Panc1 (cell line): Measurements from ENCODE around the gene EEF1AKMT3. TPM values are rescaled to one million over a fixed set of nuclear protein-coding genes. Genes with fewer than 3 reads are reported as not detected.

Experiments
- ATAC-seq: fragments of 200-7000 bp; cut with Tn5 transposase; 2 replicates; pipeline ENCODE4 v1.9.1; 2020; ENCODE audit warnings: mild to moderate bottlenecking, moderate library complexity
- BruUV-seq: library from RNA; stranded (reverse); fragments of 400-500 nt; replicated peaks from 2 replicates; lab custom pipeline; 2021; lab: Mats Ljungman, UMichigan
- CTCF ChIA-PET: fragments of 300-600 bp; sonication (Branson Sonifier 250); formaldehyde crosslinking; loops from one replicate; lab custom pipeline; 2022; ENCODE audit warnings: antibody characterized with exemption; lab: Charles Lee
- POLR2A ChIA-PET: fragments of 300-600 bp; sonication (Branson Sonifier 250); formaldehyde crosslinking; loops from one replicate; lab custom pipeline; 2022; ENCODE audit warnings: antibody characterized with exemption; lab: Charles Lee
- DNase-seq: peaks from one replicate; pipeline ENCODE4 v3.0.0-alpha.2; 2010; ENCODE audit warnings: low read depth, low spot score
- H3K27ac ChIP-seq: 2 replicates; pipeline ENCODE4 v1.5.1; 2011; ENCODE audit warnings: mild to moderate bottlenecking, low read length, inconsistent platforms
- H3K27me3 ChIP-seq: fragments of 200-500 bp; sonication (Bioruptor generic); 2 replicates; pipeline ENCODE4 v1.6.0; 2014; ENCODE audit warnings: low read length, inconsistent platforms; ENCODE audit not compliant: control insufficient read depth, insufficient read depth
- H3K36me3 ChIP-seq: fragments of 200-500 bp; sonication (Bioruptor generic); 2 replicates; pipeline ENCODE4 v1.5.1; 2014; ENCODE audit warnings: inconsistent platforms, mild to moderate bottlenecking, low read length, moderate library complexity; ENCODE audit not compliant: control insufficient read depth, insufficient read depth
- H3K4me1 ChIP-seq: 2 replicates; pipeline ENCODE4 v1.5.1; 2011; ENCODE audit warnings: inconsistent platforms, mild to moderate bottlenecking, low read length, moderate library complexity; ENCODE audit not compliant: control insufficient read depth, insufficient read depth
- H3K4me3 ChIP-seq, 2 experiments: 2 replicates each; pipeline ENCODE4 v1.5.1; 2011 to 2012; ENCODE audit warnings: low read depth in 2 of 2, low read length in 2 of 2, mild to moderate bottlenecking in 2 of 2, inconsistent platforms in 1 of 2, moderate library complexity in 1 of 2
- H3K9me3 ChIP-seq: fragments of 200-500 bp; sonication (Bioruptor generic); 2 replicates; pipeline ENCODE4 v1.5.1; 2014; ENCODE audit warnings: low read depth, mild to moderate bottlenecking, inconsistent platforms, low read length, moderate library complexity; ENCODE audit not compliant: control insufficient read depth, insufficient read depth
- CTCF ChIP-seq: fragments of 450-650 bp; IDR thresholded peaks from 2 replicates; pipeline ENCODE4 v1.5.1; 2017; ENCODE audit warnings: mild to moderate bottlenecking
- POLR2AphosphoS5 ChIP-seq: IDR thresholded peaks from 2 replicates; pipeline ENCODE4 v1.6.1; 2012; ENCODE audit warnings: mild to moderate bottlenecking, low read depth, low read length, moderate library complexity
- REST ChIP-seq, 2 experiments: IDR thresholded peaks; 2 replicates each; pipeline ENCODE4 v1.6.1; 2011 to 2012; ENCODE audit warnings: low read depth in 2 of 2, control low read depth in 1 of 2, low read length in 1 of 2, mild to moderate bottlenecking in 1 of 2, moderate library complexity in 1 of 2; ENCODE audit not compliant: insufficient read depth in 1 of 2
- SIN3A ChIP-seq: IDR thresholded peaks from 2 replicates; pipeline ENCODE4 v1.6.1; 2012; ENCODE audit warnings: low read depth, mild to moderate bottlenecking, low read length, moderate library complexity, borderline replicate concordance; ENCODE audit not compliant: insufficient read depth
- TCF7L2 ChIP-seq: IDR thresholded peaks from 2 replicates; pipeline ENCODE4 v1.6.1; 2011; ENCODE audit warnings: mild to moderate bottlenecking, low read depth, low read length, inconsistent platforms
- in situ Hi-C: cut with HindIII; loops from 2 replicates; pipeline ENCODE4 v1.10.0; 2016; ENCODE audit warnings: low sequenced_read_pairs, low pct_unique_long_range_greater_than_20kb
- intact Hi-C: fragments of 100-400 bp; cut with micrococcal nuclease; formaldehyde crosslinking; loops from one replicate; pipeline ENCODE4 v1.10.0; 2022; ENCODE audit not compliant: unreplicated experiment
- total RNA-seq: library from RNA; stranded (reverse); gene quantifications from one replicate; pipeline ENCODE4 v1.2.1, GENCODE V29; 2021; ENCODE audit not compliant: unreplicated experiment

The EEF1AKMT3 gene
- total RNA-seq, 1 experiment from 2014 or later: 7.4 TPM

- in situ Hi-C loops (no loop called here), intact Hi-C loops (no loop called here)
- DNase-seq (no peak), ATAC-seq (no peak)
- H3K4me3 ChIP-seq: no peak overlapping the region
- CTCF ChIA-PET: no interaction called here
- H3K27me3 ChIP-seq: peaks cover 11% of the 10 kb centered on the region
- H3K36me3 ChIP-seq: no peaks in the 10 kb centered on the region; the same call in 1 of the 2 replicates
- TF ChIP-seq REST (IDR thresholded peaks at IDR 0.05; ENCODE audit: insufficient read depth in 1 of 2, low read depth in 2 of 2, low read length in 1 of 2): peak; percentile 87 to 90
- TF ChIP-seq SIN3A: no peak
- no peak for TF ChIP-seq POLR2AphosphoS5
- no peak for TF ChIP-seq TCF7L2
- TF ChIP-seq CTCF: no peak
- no TSS peak for BruUV-seq
- H3K27ac ChIP-seq: no peak overlapping the region
- POLR2A ChIA-PET: no interaction called here
- H3K4me1 ChIP-seq: peaks cover 3% of the 10 kb centered on the region
- no peaks in the 10 kb centered on the region for H3K9me3 ChIP-seq
These were observed 11.9 kb upstream of the EEF1AKMT3 start for GRCh38 chr12:57760347-57760982.

GRCh38 chr12:57761391-57761998 is 10.9 kb upstream of the EEF1AKMT3 start:
- in situ Hi-C loops: no loop called here
- ChIA-PET POLR2A (no interaction called here), CTCF (no interaction called here)
- DNase-seq (no peak), ATAC-seq (no peak)
- H3K4me3 ChIP-seq: no peak overlapping the region
- no peaks in the 10 kb centered on the region; the same call in 1 of the 2 replicates for H3K36me3 ChIP-seq
- no TSS peak for BruUV-seq
- H3K4me1 ChIP-seq: peaks cover 3% of the 10 kb centered on the region
- H3K9me3 ChIP-seq: no peaks in the 10 kb centered on the region
- no peak overlapping the region for H3K27ac ChIP-seq
- no peak for TF ChIP-seq SIN3A
- TF ChIP-seq CTCF: no peak
- no peak for TF ChIP-seq REST (IDR thresholded peaks at IDR 0.05; ENCODE audit: insufficient read depth in 1 of 2, low read depth in 2 of 2, low read length in 1 of 2)
- TF ChIP-seq POLR2AphosphoS5: no peak
- no peak for TF ChIP-seq TCF7L2
- intact Hi-C loops: no loop called here
- peaks cover 6% of the 10 kb centered on the region; the same call in 1 of the 2 replicates for H3K27me3 ChIP-seq
